Naive thymus-derived CD4-positive, alpha-beta T cell (primary cell): Measurements from ENCODE around the gene WDR82. TPM values are rescaled to one million over a fixed set of nuclear protein-coding genes. Genes with fewer than 3 reads are reported as not detected.

Experiments used
- ATAC-seq: fragments of 150-1000 bp; cut with Tn5 transposase; 2 replicates; pipeline ENCODE4 v1.10.0; 2021; ENCODE audit warnings: mild to moderate bottlenecking, moderate library complexity
- CTCF ChIA-PET: fragments of 350-600 bp; sonication (Branson Sonifier 250); formaldehyde crosslinking; loops from one replicate; lab custom pipeline; 2021; ENCODE audit warnings: antibody characterized with exemption; lab: Charles Lee
- POLR2A ChIA-PET: fragments of 350-600 bp; sonication (Branson Sonifier 250); formaldehyde crosslinking; loops from one replicate; lab custom pipeline; 2021; ENCODE audit warnings: antibody characterized with exemption, inconsistent platforms; lab: Charles Lee
- DNase-seq, 9 donors: peaks; one replicate each; pipeline versions ENCODE4 v3.0.0 to v3.0.0-alpha.2; 2020 to 2022; ENCODE audit warnings: mixed read lengths in 1 of 9
- H3K27ac ChIP-seq: one replicate; pipeline ENCODE4 v1.7.0; 2013; ENCODE audit warnings: mild to moderate bottlenecking, low read depth, low read length, moderate library complexity
- H3K27me3 ChIP-seq, 2 donors: one replicate each; pipeline ENCODE4 v1.7.0; 2013; ENCODE audit warnings: low read length in 2 of 2, mild to moderate bottlenecking in 2 of 2, moderate library complexity in 2 of 2; ENCODE audit not compliant: control insufficient read depth in 2 of 2, insufficient read depth in 2 of 2
- H3K36me3 ChIP-seq, 3 experiments: 1 replicate in 2 of 3; 2 replicates in 1 of 3; pipeline ENCODE4 v1.7.0; 2013; ENCODE audit warnings: low read length in 3 of 3, mild to moderate bottlenecking in 3 of 3, moderate library complexity in 1 of 3; ENCODE audit not compliant: insufficient read depth in 3 of 3, control insufficient read depth in 2 of 3
- H3K4me1 ChIP-seq, 2 donors: one replicate each; pipeline ENCODE4 v1.7.0; 2013; ENCODE audit warnings: low read length in 2 of 2, mild to moderate bottlenecking in 2 of 2, moderate library complexity in 1 of 2; ENCODE audit not compliant: control insufficient read depth in 2 of 2, insufficient read depth in 2 of 2
- H3K4me3 ChIP-seq: 2 replicates; pipeline ENCODE4 v1.7.0; 2013; ENCODE audit warnings: mild to moderate bottlenecking, low read length
- H3K9me3 ChIP-seq, 3 experiments: 1 replicate in 2 of 3; 2 replicates in 1 of 3; pipeline ENCODE4 v1.7.0; 2013; ENCODE audit warnings: low read length in 3 of 3; ENCODE audit not compliant: control insufficient read depth in 2 of 3
- H3K27ac Mint-ChIP-seq, 9 donors: one replicate each; pipeline ENCODE4 v1.8.0; 2020 to 2022; ENCODE audit warnings: mixed read lengths in 9 of 9, mild to moderate bottlenecking in 8 of 9, moderate library complexity in 5 of 9, inconsistent platforms in 2 of 9
- H3K27me3 Mint-ChIP-seq, 5 donors: one replicate each; pipeline ENCODE4 v1.8.0; 2021 to 2022; ENCODE audit warnings: mixed read lengths in 5 of 5, mild to moderate bottlenecking in 1 of 5
- H3K36me3 Mint-ChIP-seq, 5 donors: one replicate each; pipeline ENCODE4 v1.8.0; 2020 to 2022; ENCODE audit warnings: mixed read lengths in 5 of 5, mild to moderate bottlenecking in 3 of 5, inconsistent platforms in 1 of 5
- H3K4me1 Mint-ChIP-seq, 7 donors: one replicate each; pipeline ENCODE4 v1.8.0; 2020 to 2022; ENCODE audit warnings: mixed read lengths in 7 of 7, mild to moderate bottlenecking in 3 of 7, inconsistent platforms in 1 of 7
- H3K4me3 Mint-ChIP-seq, 10 donors: one replicate each; pipeline ENCODE4 v1.8.0; 2020 to 2022; ENCODE audit warnings: mild to moderate bottlenecking in 10 of 10, mixed read lengths in 10 of 10, moderate library complexity in 6 of 10, inconsistent platforms in 2 of 10
- H3K9me3 Mint-ChIP-seq, 11 donors: one replicate each; pipeline ENCODE4 v1.8.0; 2020 to 2022; ENCODE audit warnings: mixed read lengths in 11 of 11, mild to moderate bottlenecking in 4 of 11, inconsistent platforms in 1 of 11, moderate library complexity in 1 of 11
- intact Hi-C, 2 donors: fragments of 100-400 bp; cut with micrococcal nuclease; formaldehyde crosslinking; loops; one replicate each; pipeline ENCODE4 v1.15.1; 2023
- polyA plus RNA-seq, 2 donors: library from polyadenylated mRNA; unstranded; fragments of 300-500 nt; fragmentation: Illumina TruSeq; gene quantifications; one replicate each; pipeline ENCODE4 v1.2.3, GENCODE V29; 2021
- total RNA-seq, 6 experiments: library from RNA in 5 of 6; stranded (reverse) in 5 of 6; gene quantifications; 1 replicate in 5 of 6; 2 replicates in 1 of 6; pipeline ENCODE4 v1.2.3 and lab custom pipeline; 2021 to 2026

WDR82 gene
- total and polyA plus RNA-seq, 7 experiments from 2014 or later: 112 to 181 (median 135) TPM

GRCh38 chr3:52230461-52230860 lies 48.0 kb downstream of the WDR82 start:
- Histone ChIP-seq H3K9me3 (no peaks in the 10 kb centered on the region), H3K4me1 (peaks cover 13 to 42% of the 10 kb centered on the region in 2 donors), H3K27me3 (no peaks in the 10 kb centered on the region), H3K36me3 (peaks cover 5 to 72% (median 32%) of the 10 kb centered on the region in 3 experiments), H3K4me3 (no peak overlapping the region), H3K27ac (peak overlapping the region; percentile 37)
- DNase-seq: no peak
- ChIA-PET POLR2A (interaction anchor here (0.8 to 46.3 kb wide), 5 partner anchors 8 to 110 kb away, joined by 3 to 1418 read pairs (median 6); partner anchors contain the start of genes GLYCTK, TLR9 and WDR82), CTCF (interaction anchor here (0.6 to 5.8 kb wide), 8 partner anchors 10 to 877 kb away, joined by 3 to 92 read pairs (median 8); partner anchors contain the start of gene GLYCTK)
- Mint-ChIP-seq H3K36me3 (peaks cover 0 to 19% (median 6%) of the 10 kb centered on the region in 5 donors), H3K4me3 (no peak overlapping the region), H3K27ac (peak overlapping the region in 7 of 9 donors; percentile 53 to 82 (median 73)), H3K27me3 (no peaks in the 10 kb centered on the region), H3K4me1 (peaks cover 40 to 65% (median 58%) of the 10 kb centered on the region in 7 donors), H3K9me3 (no peaks in the 10 kb centered on the region)
- no peak for ATAC-seq
- intact Hi-C loops: no loop called here

- Mint-ChIP-seq H3K4me3 (no peak overlapping the region), H3K4me1 (peaks cover 42 to 63% (median 58%) of the 10 kb centered on the region in 7 donors), H3K27me3 (no peaks in the 10 kb centered on the region), H3K36me3 (peaks cover 0 to 19% (median 6%) of the 10 kb centered on the region in 5 donors), H3K9me3 (no peaks in the 10 kb centered on the region), H3K27ac (peak overlapping the region in 1 of 9 donors; percentile 71)
- CTCF ChIA-PET: interaction anchor here (0.7 to 0.8 kb wide), 2 partner anchors 22 to 110 kb away, joined by 3 read pairs; no protein-coding TSS in a partner anchor
- H3K4me1 ChIP-seq: peaks cover 10 to 40% of the 10 kb centered on the region in 2 donors
- intact Hi-C loops: loop anchor here in 1 of 2 donors (10.0 kb wide), 1 partner anchor 75 kb away; the partner anchor contains the start of gene POC1A
- peaks cover 5 to 68% (median 28%) of the 10 kb centered on the region in 3 experiments for H3K36me3 ChIP-seq
- no peaks in the 10 kb centered on the region for H3K27me3 ChIP-seq
- no peak for ATAC-seq
- no peak overlapping the region for H3K27ac ChIP-seq
- H3K9me3 ChIP-seq: no peaks in the 10 kb centered on the region
- no peak for DNase-seq
- H3K4me3 ChIP-seq: no peak overlapping the region
- POLR2A ChIA-PET: interaction anchor here (0.5 to 46.3 kb wide), 3 partner anchors 7 to 110 kb away, joined by 3 to 1418 read pairs (median 54); partner anchors contain the start of genes GLYCTK, TLR9 and WDR82
These were observed 48.8 kb downstream of the WDR82 start for GRCh38 chr3:52229656-52230055.

- Mint-ChIP-seq H3K36me3 (peaks cover 0 to 16% (median 6%) of the 10 kb centered on the region in 5 donors), H3K9me3 (no peaks in the 10 kb centered on the region), H3K27me3 (no peaks in the 10 kb centered on the region), H3K4me3 (no peak overlapping the region), H3K4me1 (peaks cover 43 to 64% (median 58%) of the 10 kb centered on the region in 7 donors), H3K27ac (no peak overlapping the region)
- ChIA-PET POLR2A (interaction anchor here (7.8 to 46.3 kb wide), 2 partner anchors 6 to 55 kb away, joined by 54 to 1418 read pairs; partner anchors contain the start of genes GLYCTK, TLR9 and WDR82), CTCF (interaction anchor here (0.6 to 0.7 kb wide), 2 partner anchors 23 to 74 kb away, joined by 3 read pairs; no protein-coding TSS in a partner anchor)
- intact Hi-C loops: loop anchor here in 1 of 2 donors (10.0 kb wide), 1 partner anchor 74 kb away; the partner anchor contains the start of gene POC1A
- Histone ChIP-seq H3K4me3 (no peak overlapping the region), H3K36me3 (peaks cover 5 to 60% (median 25%) of the 10 kb centered on the region in 3 experiments), H3K4me1 (peaks cover 10 to 47% of the 10 kb centered on the region in 2 donors), H3K9me3 (no peaks in the 10 kb centered on the region), H3K27me3 (no peaks in the 10 kb centered on the region), H3K27ac (no peak overlapping the region)
- no peak for DNase-seq
- ATAC-seq: no peak
These were observed 49.6 kb downstream of the WDR82 start for GRCh38 chr3:52228751-52229291.

GRCh38 chr3:52228266-52228665 lies 50.2 kb downstream of the WDR82 start:
- no peak overlapping the region for H3K27ac ChIP-seq
- intact Hi-C loops: loop anchor here in 1 of 2 donors (10.0 kb wide), 1 partner anchor 73 kb away; the partner anchor contains the start of gene POC1A
- H3K4me1 ChIP-seq: peaks cover 14 to 51% of the 10 kb centered on the region in 2 donors
- no peak for DNase-seq
- H3K9me3 ChIP-seq: no peaks in the 10 kb centered on the region
- peak overlapping the region in 6 of 9 donors; percentile 51 to 92 (median 76) for H3K27ac Mint-ChIP-seq
- H3K9me3 Mint-ChIP-seq: no peaks in the 10 kb centered on the region
- POLR2A ChIA-PET: interaction anchor here (46.3 kb wide), 1 partner anchor 56 kb away, joined by 1418 read pairs; the partner anchor contains the start of genes GLYCTK and WDR82
- no peak overlapping the region for H3K4me3 Mint-ChIP-seq
- H3K36me3 Mint-ChIP-seq: peaks cover 0 to 22% (median 6%) of the 10 kb centered on the region in 5 donors
- H3K36me3 ChIP-seq: peaks cover 5 to 57% (median 25%) of the 10 kb centered on the region in 3 experiments
- no peak overlapping the region for H3K4me3 ChIP-seq
- H3K27me3 ChIP-seq: no peaks in the 10 kb centered on the region
- H3K4me1 Mint-ChIP-seq: peaks cover 43 to 64% (median 58%) of the 10 kb centered on the region in 7 donors
- CTCF ChIA-PET: interaction anchor here (5.1 kb wide), 1 partner anchor 111 kb away, joined by 40 read pairs; no protein-coding TSS in a partner anchor
- no peak for ATAC-seq
- no peaks in the 10 kb centered on the region for H3K27me3 Mint-ChIP-seq

- no peak for DNase-seq
- no peak overlapping the region for H3K27ac ChIP-seq
- ChIA-PET POLR2A (interaction anchor here (46.3 kb wide), 1 partner anchor 56 kb away, joined by 1418 read pairs; the partner anchor contains the start of genes GLYCTK and WDR82), CTCF (interaction anchor here (0.6 to 5.1 kb wide), 4 partner anchors 55 to 112 kb away, joined by 3 to 40 read pairs (median 4); no protein-coding TSS in a partner anchor)
- H3K4me3 ChIP-seq: no peak overlapping the region
- Mint-ChIP-seq H3K4me1 (peaks cover 46 to 64% (median 58%) of the 10 kb centered on the region in 7 donors), H3K4me3 (no peak overlapping the region), H3K36me3 (peaks cover 0 to 23% (median 6%) of the 10 kb centered on the region in 5 donors), H3K27ac (peak overlapping the region in 8 of 9 donors; percentile 51 to 93 (median 80)), H3K9me3 (no peaks in the 10 kb centered on the region), H3K27me3 (no peaks in the 10 kb centered on the region)
- peaks cover 5 to 52% (median 25%) of the 10 kb centered on the region in 3 experiments for H3K36me3 ChIP-seq
- no peak for ATAC-seq
- intact Hi-C loops: loop anchor here in 1 of 2 donors (10.0 kb wide), 1 partner anchor 73 kb away; the partner anchor contains the start of gene POC1A
- no peaks in the 10 kb centered on the region for H3K9me3 ChIP-seq
- H3K27me3 ChIP-seq: no peaks in the 10 kb centered on the region
- peaks cover 19 to 51% of the 10 kb centered on the region in 2 donors for H3K4me1 ChIP-seq
These were observed 50.7 kb downstream of the WDR82 start for GRCh38 chr3:52227766-52228165.

- Mint-ChIP-seq H3K4me3 (peak overlapping the region in 3 of 10 donors; percentile 41 to 87 (median 83)), H3K9me3 (no peaks in the 10 kb centered on the region), H3K27me3 (no peaks in the 10 kb centered on the region), H3K36me3 (peaks cover 0 to 23% (median 6%) of the 10 kb centered on the region in 5 donors), H3K27ac (peak overlapping the region in 8 of 9 donors; percentile 75 to 93 (median 86)), H3K4me1 (peaks cover 49 to 66% (median 58%) of the 10 kb centered on the region in 7 donors)
- no peaks in the 10 kb centered on the region for H3K9me3 ChIP-seq
- H3K36me3 ChIP-seq: peaks cover 5 to 46% (median 23%) of the 10 kb centered on the region in 3 experiments
- H3K27me3 ChIP-seq: no peaks in the 10 kb centered on the region
- ChIA-PET CTCF (interaction anchor here (0.6 to 5.1 kb wide), 5 partner anchors 10 to 112 kb away, joined by 3 to 40 read pairs (median 4); no protein-coding TSS in a partner anchor), POLR2A (interaction anchor here (1.7 to 46.3 kb wide), 2 partner anchors 10 to 57 kb away, joined by 5 to 1418 read pairs; partner anchors contain the start of genes GLYCTK and WDR82)
- intact Hi-C loops: loop anchor here in 1 of 2 donors (10.0 kb wide), 1 partner anchor 72 kb away; the partner anchor contains the start of gene POC1A
- no peak overlapping the region for H3K4me3 ChIP-seq
- DNase-seq (no peak), ATAC-seq (no peak)
- peak overlapping the region; percentile 62 for H3K27ac ChIP-seq
- H3K4me1 ChIP-seq: peaks cover 24 to 51% of the 10 kb centered on the region in 2 donors
These were observed 51.3 kb downstream of the WDR82 start for GRCh38 chr3:52227117-52227516.
